A549 (cell line): ENCODE results near the gene FOXA1.

Experiments
- CEBPB ChIP-seq, 2 experiments: fragments of >200 bp in 1 of 2; sonication (Bioruptor Twin) in 1 of 2; formaldehyde crosslinking in 1 of 2; IDR thresholded peaks; 2 replicates each; pipeline ENCODE4 v1.6.1; 2012 to 2016
- CHD2 ChIP-seq: fragments of 150-350 bp; IDR thresholded peaks from 2 replicates; pipeline ENCODE4 v1.6.1; 2014; ENCODE audit warnings: low read length; ENCODE audit not compliant: partially characterized antibody
- CTCF ChIP-seq: fragments of >200 bp; sonication (Bioruptor Twin); formaldehyde crosslinking; IDR thresholded peaks from 3 replicates; pipeline ENCODE4 v1.5.1; 2016
- ELK1 ChIP-seq: fragments of 150-350 bp; IDR thresholded peaks from 2 replicates; pipeline ENCODE4 v1.6.1; 2014; ENCODE audit warnings: low read depth, mild to moderate bottlenecking, low read length
- FOXS1 ChIP-seq: fragments of 250-450 bp; sonication (Bioruptor Pico); IDR thresholded peaks from 2 replicates; pipeline ENCODE4 v1.5.0; 2020; ENCODE audit warnings: mild to moderate bottlenecking, moderate library complexity
- JUN ChIP-seq, 2 experiments: fragments of >200 bp; sonication (Bioruptor Twin); formaldehyde crosslinking; IDR thresholded peaks; 2 replicates in 1 of 2; 3 replicates in 1 of 2; pipeline ENCODE4 v1.6.1; 2016 to 2017
- JUNB ChIP-seq: fragments of >200 bp; sonication (Bioruptor Twin); formaldehyde crosslinking; IDR thresholded peaks from 2 replicates; pipeline ENCODE4 v1.6.1; 2016
- MAZ ChIP-seq: fragments of 150-350 bp; IDR thresholded peaks from 2 replicates; pipeline ENCODE4 v1.6.1; 2014; ENCODE audit warnings: antibody characterized with exemption, low read depth, low read length, borderline replicate concordance
- POLR2A ChIP-seq: IDR thresholded peaks from 2 replicates; pipeline ENCODE4 v1.6.1; 2012; ENCODE audit warnings: mild to moderate bottlenecking, low read length
- RFX5 ChIP-seq: fragments of 450-650 bp; IDR thresholded peaks from 2 replicates; pipeline ENCODE4 v1.7.1; 2014; ENCODE audit warnings: antibody characterized with exemption, mild to moderate bottlenecking, moderate library complexity
- RNF2 ChIP-seq: fragments of 200-600 bp; sonication (generic); IDR thresholded peaks from 2 replicates; pipeline ENCODE4 v1.6.1; 2016; ENCODE audit warnings: low read depth, mild to moderate bottlenecking, antibody characterized with exemption, moderate library complexity, borderline replicate concordance
- SREBF2 ChIP-seq: fragments of 450-650 bp; IDR thresholded peaks from 2 replicates; pipeline ENCODE4 v1.6.1; 2014; ENCODE audit warnings: mild to moderate bottlenecking, moderate library complexity
- ZFP36 ChIP-seq: fragments of 450-650 bp; IDR thresholded peaks from 2 replicates; pipeline ENCODE4 v1.6.1; 2014; ENCODE audit warnings: borderline replicate concordance; ENCODE audit not compliant: partially characterized antibody

- TF ChIP-seq MAZ: no peak
- TF ChIP-seq RNF2: no peak
- no peak for TF ChIP-seq CTCF
- TF ChIP-seq JUNB: no peak
- TF ChIP-seq RFX5: no peak
- TF ChIP-seq CHD2: no peak
- TF ChIP-seq JUN (IDR thresholded peaks at IDR 0.05): no peak
- no peak for TF ChIP-seq POLR2A
- TF ChIP-seq FOXS1 (CRISPR knock-in tag): no peak
- no peak for TF ChIP-seq ZFP36
- TF ChIP-seq CEBPB (IDR thresholded peaks at IDR 0.05): no peak
- TF ChIP-seq ELK1: no peak
- TF ChIP-seq SREBF2: no peak
Observed at GRCh38 chr14:37558740-37559139, 36.3 kb downstream of the FOXA1 start.
